C4-2B (cell line): Measurements from ENCODE around the gene CLIC3.

Experiments
- H3K27ac ChIP-seq: fragments of 450-650 bp; 2 replicates; pipeline ENCODE4 v1.5.1; 2017
- ZFX ChIP-seq: fragments of 450-650 bp; IDR thresholded peaks from 2 replicates; pipeline ENCODE4 v1.6.1; 2017
- TF ChIP-seq, protein P1 (sequence below): fragments of 450-650 bp; conservative IDR thresholded peaks from 2 replicates; pipeline ENCODE4 v1.5.1; 2017; ENCODE audit warnings: mild to moderate bottlenecking

The CLIC3 gene

DNA sequence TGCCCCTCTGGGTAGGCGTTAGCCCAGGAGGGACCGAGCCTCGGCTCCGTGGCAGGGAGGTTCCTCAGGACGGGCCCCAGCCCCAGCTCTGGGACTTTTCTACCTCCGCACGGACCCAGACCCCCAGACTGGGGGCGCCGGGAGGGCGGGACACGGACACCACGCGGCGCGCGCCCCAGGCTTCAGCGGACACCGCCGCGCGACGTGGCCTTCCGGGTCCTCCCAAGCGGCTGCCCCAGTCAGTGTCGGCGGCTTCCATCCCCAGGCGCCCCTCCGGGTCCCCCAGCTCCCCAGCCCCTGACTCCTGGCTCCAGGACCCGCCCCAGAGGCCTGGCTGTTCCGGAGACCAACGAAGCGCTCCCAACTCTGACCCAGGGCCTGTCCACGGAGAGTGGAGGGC is 10.5 kb downstream of the CLIC3 start:
- no peak overlapping the region for H3K27ac ChIP-seq
- TF ChIP-seq ZFX = no peak
- TF ChIP-seq, protein P1, sequence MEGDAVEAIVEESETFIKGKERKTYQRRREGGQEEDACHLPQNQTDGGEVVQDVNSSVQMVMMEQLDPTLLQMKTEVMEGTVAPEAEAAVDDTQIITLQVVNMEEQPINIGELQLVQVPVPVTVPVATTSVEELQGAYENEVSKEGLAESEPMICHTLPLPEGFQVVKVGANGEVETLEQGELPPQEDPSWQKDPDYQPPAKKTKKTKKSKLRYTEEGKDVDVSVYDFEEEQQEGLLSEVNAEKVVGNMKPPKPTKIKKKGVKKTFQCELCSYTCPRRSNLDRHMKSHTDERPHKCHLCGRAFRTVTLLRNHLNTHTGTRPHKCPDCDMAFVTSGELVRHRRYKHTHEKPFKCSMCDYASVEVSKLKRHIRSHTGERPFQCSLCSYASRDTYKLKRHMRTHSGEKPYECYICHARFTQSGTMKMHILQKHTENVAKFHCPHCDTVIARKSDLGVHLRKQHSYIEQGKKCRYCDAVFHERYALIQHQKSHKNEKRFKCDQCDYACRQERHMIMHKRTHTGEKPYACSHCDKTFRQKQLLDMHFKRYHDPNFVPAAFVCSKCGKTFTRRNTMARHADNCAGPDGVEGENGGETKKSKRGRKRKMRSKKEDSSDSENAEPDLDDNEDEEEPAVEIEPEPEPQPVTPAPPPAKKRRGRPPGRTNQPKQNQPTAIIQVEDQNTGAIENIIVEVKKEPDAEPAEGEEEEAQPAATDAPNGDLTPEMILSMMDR = no peak

DNA sequence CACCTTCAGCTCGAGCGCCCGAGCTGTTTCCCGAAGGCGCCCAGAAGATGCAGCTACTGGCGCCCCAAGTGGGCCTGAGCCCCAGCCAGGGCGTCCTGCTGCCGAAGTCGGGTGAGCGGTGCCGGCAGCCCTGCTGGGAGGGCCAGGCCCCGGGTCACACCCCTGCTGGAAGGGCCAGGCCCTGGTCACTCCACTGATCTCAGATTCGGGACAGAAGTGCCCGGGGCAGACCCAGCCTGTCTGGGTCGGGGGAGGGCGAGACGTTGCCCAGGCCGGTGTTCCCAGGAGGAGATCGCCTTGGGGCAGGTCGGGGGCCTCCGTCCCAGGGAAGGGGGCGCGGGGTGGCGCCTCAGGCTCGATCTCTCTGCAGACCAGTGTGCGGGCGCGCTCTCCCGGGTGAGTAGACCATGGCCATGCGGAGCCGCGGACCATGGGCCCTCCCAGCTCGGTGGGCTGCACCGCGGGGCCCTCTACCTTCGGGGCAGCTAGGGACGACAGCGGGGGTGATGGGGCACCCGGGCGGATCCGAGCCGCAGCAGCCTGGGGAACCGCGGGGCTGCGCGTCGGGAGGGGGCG is 11.3 kb downstream of the CLIC3 start:
- no peak overlapping the region for H3K27ac ChIP-seq
- no peak for TF ChIP-seq ZFX
- TF ChIP-seq, protein P1 = no peak

DNA sequence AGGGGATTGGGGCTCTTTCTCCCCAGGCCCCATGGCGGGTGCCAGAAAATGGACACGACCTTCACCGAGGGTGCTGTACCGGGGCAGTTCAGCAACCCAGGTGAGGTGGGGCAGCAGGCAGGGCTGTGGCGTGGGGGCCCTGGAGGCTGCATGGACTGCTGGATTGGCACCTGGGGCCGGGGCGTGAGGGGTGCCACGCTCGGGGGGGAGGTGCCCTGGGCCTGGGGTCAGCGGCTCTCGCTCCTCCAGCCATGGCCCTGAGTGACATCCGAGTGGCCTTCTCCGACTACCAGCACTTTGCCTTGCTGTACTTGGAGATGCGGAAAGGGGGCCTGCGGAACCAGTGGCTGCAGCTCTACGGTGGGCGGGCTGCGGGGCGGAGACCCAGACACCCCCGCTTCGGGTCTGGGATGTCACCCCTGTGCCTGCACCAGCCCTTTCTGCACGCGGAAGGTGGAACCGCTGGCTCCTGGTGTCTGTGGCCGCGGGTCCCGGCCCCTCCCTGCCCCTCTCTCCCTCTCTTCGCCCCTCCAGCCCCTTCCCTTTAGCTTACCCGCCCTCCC is 11.8 kb downstream of the CLIC3 start:
- no peak overlapping the region for H3K27ac ChIP-seq
- TF ChIP-seq ZFX = no peak
- TF ChIP-seq, protein P1 = no peak

DNA sequence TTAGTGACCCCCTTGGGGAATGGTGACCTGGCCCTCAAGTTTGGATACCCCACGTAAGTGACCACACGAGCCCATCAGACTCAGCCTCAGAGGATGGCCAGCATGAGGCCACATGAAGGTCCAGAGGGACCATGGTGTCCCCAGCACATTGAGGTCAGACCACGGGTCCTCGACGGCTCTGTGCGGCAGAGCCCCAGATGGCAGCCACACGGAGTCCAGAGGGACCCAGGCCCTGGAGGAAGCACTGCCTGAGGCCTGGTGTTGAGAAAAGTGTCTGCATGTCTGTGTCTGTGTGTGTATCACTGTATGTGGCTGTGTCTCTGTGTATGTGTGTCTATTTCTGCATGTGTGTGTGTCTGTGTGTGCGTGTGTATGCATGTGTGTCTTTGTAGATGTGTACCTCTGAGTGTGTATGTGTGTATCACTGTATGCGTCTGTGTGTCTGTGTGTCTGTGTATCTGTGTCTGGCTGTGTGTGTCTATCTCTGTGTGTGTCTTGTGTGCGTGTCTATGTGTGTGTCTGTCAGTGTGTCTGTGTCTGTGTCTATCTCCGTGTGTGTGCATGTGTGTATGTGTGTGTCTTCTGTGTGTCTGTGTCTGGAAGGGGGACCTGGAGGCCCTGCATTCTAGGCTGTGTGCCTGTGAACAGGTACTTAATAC is 12.6 kb downstream of the CLIC3 start:
- H3K27ac ChIP-seq = no peak overlapping the region
- no peak for TF ChIP-seq ZFX
- TF ChIP-seq, protein P1 = no peak

DNA sequence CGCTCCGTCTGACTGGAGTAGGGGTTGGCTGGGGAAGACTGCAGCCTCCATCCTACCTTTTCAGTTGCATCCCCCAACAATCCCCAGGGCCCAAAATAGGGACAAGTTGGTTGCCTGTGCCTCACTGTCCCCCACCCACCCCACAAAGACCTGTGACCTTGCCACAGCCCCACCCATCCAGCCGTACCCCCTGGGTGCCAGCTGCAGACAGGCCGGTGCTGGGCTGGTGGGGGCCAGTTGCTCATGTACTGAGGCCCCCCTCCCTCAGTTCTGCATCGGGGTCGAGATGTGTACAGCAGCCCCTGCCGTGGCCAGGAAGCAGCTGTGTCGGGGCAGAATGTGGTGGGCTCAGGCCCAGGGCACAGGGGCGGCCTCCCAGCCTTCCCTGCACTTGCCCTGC is 13.2 kb downstream of the CLIC3 start:
- no peak overlapping the region for H3K27ac ChIP-seq
- TF ChIP-seq, protein P1 = no peak
- TF ChIP-seq ZFX = no peak

DNA sequence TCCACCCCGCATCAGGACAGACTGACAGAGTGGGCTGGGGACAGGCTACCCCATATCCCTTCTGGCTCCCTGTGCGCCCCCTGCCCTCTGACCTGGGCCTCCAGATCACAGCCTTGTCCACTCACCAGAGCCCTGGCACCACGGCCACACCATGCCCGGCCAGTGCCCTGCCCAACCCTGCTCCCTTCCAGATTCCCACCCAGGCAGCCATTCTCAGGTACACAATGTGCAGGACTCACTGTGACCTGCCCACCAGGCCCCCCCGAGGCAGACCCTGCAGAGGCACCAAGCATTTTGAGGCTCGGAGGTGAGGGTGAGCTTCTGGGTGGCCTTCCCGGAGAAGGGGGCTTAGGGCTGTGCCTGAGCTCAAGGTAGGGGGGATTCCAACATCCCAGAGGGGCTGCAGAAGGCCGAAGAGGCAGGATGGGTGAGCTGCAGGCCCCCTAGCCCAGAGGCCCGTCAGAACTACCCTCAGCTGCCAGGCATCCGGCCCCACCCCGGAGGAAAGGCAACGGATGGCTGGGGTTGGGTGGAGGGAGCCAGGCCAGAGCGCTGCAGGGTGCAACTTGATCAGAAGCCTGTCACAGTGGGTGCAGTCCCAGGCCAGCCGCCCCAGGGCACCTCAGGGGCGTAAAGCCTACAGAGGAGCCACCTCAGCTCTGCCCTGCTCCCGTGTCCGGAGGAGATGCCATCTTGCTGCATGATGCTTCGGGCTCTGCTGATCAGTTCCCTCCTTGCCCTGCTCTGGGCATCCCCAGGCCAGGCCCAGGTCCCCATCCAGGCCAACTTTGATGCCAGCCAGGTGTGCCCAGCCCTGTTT is 13.9 kb downstream of the CLIC3 start, which contains the start of gene LCNL1:
LCNL1 (plus strand) TSS at position 762 of the 820 bp plus-strand sequence. CDS start 594 bp downstream, outside the sequence.
- H3K27ac ChIP-seq = no peak within 1 kb of the TSS
- TF ChIP-seq, protein P1 = no peak
- TF ChIP-seq ZFX = no peak
